ENCODE measurements around the gene SERPINB2.

GRCh38 chr18:63903851-63904570, 16.5 kb downstream of the SERPINB2 start:
- TF ChIP-seq, protein P1, sequence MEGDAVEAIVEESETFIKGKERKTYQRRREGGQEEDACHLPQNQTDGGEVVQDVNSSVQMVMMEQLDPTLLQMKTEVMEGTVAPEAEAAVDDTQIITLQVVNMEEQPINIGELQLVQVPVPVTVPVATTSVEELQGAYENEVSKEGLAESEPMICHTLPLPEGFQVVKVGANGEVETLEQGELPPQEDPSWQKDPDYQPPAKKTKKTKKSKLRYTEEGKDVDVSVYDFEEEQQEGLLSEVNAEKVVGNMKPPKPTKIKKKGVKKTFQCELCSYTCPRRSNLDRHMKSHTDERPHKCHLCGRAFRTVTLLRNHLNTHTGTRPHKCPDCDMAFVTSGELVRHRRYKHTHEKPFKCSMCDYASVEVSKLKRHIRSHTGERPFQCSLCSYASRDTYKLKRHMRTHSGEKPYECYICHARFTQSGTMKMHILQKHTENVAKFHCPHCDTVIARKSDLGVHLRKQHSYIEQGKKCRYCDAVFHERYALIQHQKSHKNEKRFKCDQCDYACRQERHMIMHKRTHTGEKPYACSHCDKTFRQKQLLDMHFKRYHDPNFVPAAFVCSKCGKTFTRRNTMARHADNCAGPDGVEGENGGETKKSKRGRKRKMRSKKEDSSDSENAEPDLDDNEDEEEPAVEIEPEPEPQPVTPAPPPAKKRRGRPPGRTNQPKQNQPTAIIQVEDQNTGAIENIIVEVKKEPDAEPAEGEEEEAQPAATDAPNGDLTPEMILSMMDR (IDR thresholded peaks at IDR 0.05), result no peak
- TF ChIP-seq ZFX (IDR thresholded peaks at IDR 0.05; ENCODE audit: borderline replicate concordance), result no peak

Data from 22Rv1 (cell line).